Ectodermal cell (in vitro differentiated cells): ENCODE results near the gene ANXA6.

Source experiments
- H3K27ac ChIP-seq: 2 replicates; pipeline ENCODE4 v1.7.0; 2013; ENCODE audit warnings: mild to moderate bottlenecking, low read depth, low read length; ENCODE audit not compliant: insufficient read depth, poor library complexity, severe bottlenecking
- H3K27me3 ChIP-seq: 2 replicates; pipeline ENCODE4 v1.7.0; 2013; ENCODE audit warnings: mild to moderate bottlenecking, low read length; ENCODE audit not compliant: insufficient read depth, control insufficient read depth, poor library complexity, severe bottlenecking
- H3K36me3 ChIP-seq: one replicate; pipeline ENCODE4 v1.7.0; 2013; ENCODE audit warnings: low read length; ENCODE audit not compliant: control insufficient read depth, insufficient read depth
- H3K4me1 ChIP-seq: one replicate; pipeline ENCODE4 v1.7.0; 2013; ENCODE audit warnings: low read length; ENCODE audit not compliant: control insufficient read depth, insufficient read depth
- H3K4me3 ChIP-seq: 2 replicates; pipeline ENCODE4 v1.7.0; 2013; ENCODE audit warnings: low read depth, low read length, control low read depth; ENCODE audit not compliant: insufficient read depth
- H3K9me3 ChIP-seq: 2 replicates; pipeline ENCODE4 v1.7.0; 2013; ENCODE audit warnings: mild to moderate bottlenecking, low read length, moderate library complexity; ENCODE audit not compliant: control insufficient read depth
- WGBS, 2 experiments: methylation state at CpG; one replicate each; pipeline ENCODE4 v1.1.7; 2013; ENCODE audit warnings: missing lambda C conversion rate in 2 of 2; 5-methylcytosine and 5-hydroxymethylcytosine counted together

The ANXA6 gene

GRCh38 chr5:151086192-151086869 is 71.2 kb downstream of the ANXA6 start:
- H3K27ac ChIP-seq = no peak overlapping the region

GRCh38 chr5:151085517-151086041 is 72.0 kb downstream of the ANXA6 start:
- H3K27ac ChIP-seq = no peak overlapping the region
- peaks cover 4% of the 10 kb centered on the region for H3K4me1 ChIP-seq
- no peaks in the 10 kb centered on the region for H3K27me3 ChIP-seq
- no peaks in the 10 kb centered on the region for H3K36me3 ChIP-seq
- WGBS, 2 experiments = 58 to 63% methylated on average over 9 of the region's 9 CpGs
- H3K9me3 ChIP-seq = no peaks in the 10 kb centered on the region
- H3K4me3 ChIP-seq = no peak overlapping the region

More at GRCh38 chr5:151086192-151086869, 71.2 kb downstream of the ANXA6 start:
- Histone ChIP-seq H3K4me1 (peaks cover 4% of the 10 kb centered on the region), H3K4me3 (no peak overlapping the region), H3K27me3 (no peaks in the 10 kb centered on the region), H3K9me3 (no peaks in the 10 kb centered on the region), H3K36me3 (no peaks in the 10 kb centered on the region)
- 81 to 85% methylated on average over 6 of the region's 6 CpGs for WGBS, 2 experiments

GRCh38 chr5:151084363-151084762 is 73.2 kb downstream of the ANXA6 start:
- Histone ChIP-seq H3K4me3 (no peak overlapping the region), H3K36me3 (no peaks in the 10 kb centered on the region), H3K9me3 (no peaks in the 10 kb centered on the region), H3K27ac (no peak overlapping the region), H3K4me1 (peaks cover 4% of the 10 kb centered on the region), H3K27me3 (no peaks in the 10 kb centered on the region)
- WGBS, 2 experiments = 95 to 98% methylated on average over 7 of the region's 7 CpGs

- Histone ChIP-seq H3K4me1 (peaks cover 4% of the 10 kb centered on the region), H3K9me3 (no peaks in the 10 kb centered on the region), H3K27ac (no peak overlapping the region), H3K27me3 (no peaks in the 10 kb centered on the region), H3K36me3 (no peaks in the 10 kb centered on the region), H3K4me3 (no peak overlapping the region)
- WGBS, 2 experiments = 77 to 80% methylated on average over 2 to 3 of the region's 3 CpGs
Observed at GRCh38 chr5:151083081-151083676, 74.4 kb downstream of the ANXA6 start.

- Histone ChIP-seq H3K27me3 (no peaks in the 10 kb centered on the region), H3K27ac (no peak overlapping the region), H3K36me3 (no peaks in the 10 kb centered on the region), H3K4me1 (peaks cover 4% of the 10 kb centered on the region), H3K9me3 (no peaks in the 10 kb centered on the region), H3K4me3 (no peak overlapping the region)
- 59 to 66% methylated on average over 6 of the region's 6 CpGs for WGBS, 2 experiments
Observed at GRCh38 chr5:151082282-151082902, 75.2 kb downstream of the ANXA6 start.

GRCh38 chr5:151081431-151082281 is 75.9 kb downstream of the ANXA6 start:
- H3K4me3 ChIP-seq = peak overlapping the region; percentile 55
- H3K27me3 ChIP-seq = no peaks in the 10 kb centered on the region
- H3K27ac ChIP-seq = peak overlapping the region; percentile 47
- 19 to 31% methylated on average over 11 to 15 of the region's 15 CpGs for WGBS, 2 experiments
- no peaks in the 10 kb centered on the region for H3K4me1 ChIP-seq
- no peaks in the 10 kb centered on the region for H3K36me3 ChIP-seq
- no peaks in the 10 kb centered on the region for H3K9me3 ChIP-seq

GRCh38 chr5:151080613-151081430 is 76.8 kb downstream of the ANXA6 start, which contains the start of gene TNIP1:
Gene TNIP1, minus strand, starts transcription at chr5:151081034. Its CDS starts 15,939 bp downstream, at chr5:151065095.
- peak within 1 kb of the TSS; percentile 47 for H3K27ac ChIP-seq
- 0% methylated on average over 86 of the region's 86 CpGs for WGBS, 2 experiments
- peak within 1 kb of the TSS; percentile 55 for H3K4me3 ChIP-seq

GRCh38 chr5:151079838-151080612 is 77.6 kb downstream of the ANXA6 start:
- H3K27ac ChIP-seq = no peak overlapping the region

More at GRCh38 chr5:151080613-151081430, 76.8 kb downstream of the ANXA6 start, which contains the start of gene TNIP1:
- no peaks in the 10 kb centered on the region for H3K36me3 ChIP-seq
- no peaks in the 10 kb centered on the region for H3K9me3 ChIP-seq
- no peaks in the 10 kb centered on the region for H3K4me1 ChIP-seq
- no peaks in the 10 kb centered on the region for H3K27me3 ChIP-seq

More at GRCh38 chr5:151079838-151080612, 77.6 kb downstream of the ANXA6 start:
- no peaks in the 10 kb centered on the region for H3K9me3 ChIP-seq
- peak overlapping the region; percentile 55 for H3K4me3 ChIP-seq
- H3K4me1 ChIP-seq = no peaks in the 10 kb centered on the region
- no peaks in the 10 kb centered on the region for H3K36me3 ChIP-seq
- WGBS, 2 experiments = 21 to 25% methylated on average over 18 to 21 of the region's 21 CpGs
- H3K27me3 ChIP-seq = no peaks in the 10 kb centered on the region
